ENCODE data around the gene TRMO. TPM values are rescaled to one million over a fixed set of nuclear protein-coding genes. Genes with fewer than 3 reads are reported as not detected.

The TRMO gene
- total RNA-seq, 1 experiment from 2014 or later: 10.3 TPM

- POLR2A ChIA-PET: interaction anchor here (1.0 to 1.6 kb wide), 2 partner anchors 17 to 19 kb away, joined by 3 to 8 read pairs; partner anchors contain the start of gene TRMO
- no TSS peak for BruUV-seq (replicated peaks)
- no peaks in the 10 kb centered on the region for H3K9me3 Mint-ChIP-seq (ENCODE audit: unreplicated experiment)
- no peak for DNase-seq (ENCODE audit: unreplicated experiment)
- peaks cover 56% of the 10 kb centered on the region for H3K27me3 Mint-ChIP-seq (ENCODE audit: insufficient read depth, unreplicated experiment)
- no peak overlapping the region for H3K4me3 Mint-ChIP-seq (ENCODE audit: unreplicated experiment)
- intact Hi-C loops (cut with micrococcal nuclease): no loop called here
- TF ChIP-seq CTCF (IDR thresholded peaks at IDR 0.05; ENCODE audit: unreplicated experiment): no peak
- H3K36me3 Mint-ChIP-seq (ENCODE audit: insufficient read depth, unreplicated experiment): no peaks in the 10 kb centered on the region
- CTCF ChIA-PET: interaction anchor here (1.5 kb wide), 1 partner anchor 15 kb away, joined by 3 read pairs; no protein-coding TSS in a partner anchor
- no peak overlapping the region for H3K27ac Mint-ChIP-seq (ENCODE audit: low read depth, unreplicated experiment)
- no peaks in the 10 kb centered on the region for H3K4me1 Mint-ChIP-seq (ENCODE audit: insufficient read depth, unreplicated experiment)
Measured at GRCh38 chr9:97940233-97940632, 17.9 kb upstream of the TRMO start.

- CTCF ChIA-PET: interaction anchor here (0.6 to 1.3 kb wide), 2 partner anchors 16 to 36 kb away, joined by 3 to 5 read pairs; no protein-coding TSS in a partner anchor
- no peak within 1 kb of the TSS for H3K4me3 Mint-ChIP-seq (ENCODE audit: unreplicated experiment)
- no peak for TF ChIP-seq CTCF (IDR thresholded peaks at IDR 0.05; ENCODE audit: unreplicated experiment)
- no TSS peak for BruUV-seq (replicated peaks)
- H3K27ac Mint-ChIP-seq (ENCODE audit: low read depth, unreplicated experiment): no peak within 1 kb of the TSS
- H3K27me3 Mint-ChIP-seq (ENCODE audit: insufficient read depth, unreplicated experiment): peaks cover 68% of the 10 kb centered on the region
- H3K4me1 Mint-ChIP-seq (ENCODE audit: insufficient read depth, unreplicated experiment): no peaks in the 10 kb centered on the region
- no peaks in the 10 kb centered on the region for H3K9me3 Mint-ChIP-seq (ENCODE audit: unreplicated experiment)
- no peak for DNase-seq (ENCODE audit: unreplicated experiment)
- POLR2A ChIA-PET: no interaction called here
- H3K36me3 Mint-ChIP-seq (ENCODE audit: insufficient read depth, unreplicated experiment): no peaks in the 10 kb centered on the region
- intact Hi-C loops (cut with micrococcal nuclease): no loop called here
Measured at GRCh38 chr9:97938081-97938644, 15.9 kb upstream of the TRMO start, which contains the start of gene HEMGN. Gene HEMGN (minus strand): TSS chr9:97938172. CDS start chr9:97938136, 36 bp downstream.

- Mint-ChIP-seq H3K9me3 (ENCODE audit: unreplicated experiment) (no peaks in the 10 kb centered on the region), H3K4me1 (ENCODE audit: insufficient read depth, unreplicated experiment) (no peaks in the 10 kb centered on the region), H3K36me3 (ENCODE audit: insufficient read depth, unreplicated experiment) (no peaks in the 10 kb centered on the region), H3K27me3 (ENCODE audit: insufficient read depth, unreplicated experiment) (peaks cover 68% of the 10 kb centered on the region), H3K4me3 (ENCODE audit: unreplicated experiment) (no peak overlapping the region), H3K27ac (ENCODE audit: low read depth, unreplicated experiment) (no peak overlapping the region)
- DNase-seq (ENCODE audit: unreplicated experiment): no peak
- BruUV-seq (replicated peaks): no TSS peak
- ChIA-PET POLR2A (interaction anchor here (0.6 to 1.2 kb wide), 3 partner anchors 11 to 46 kb away, joined by 3 read pairs; no protein-coding TSS in a partner anchor), CTCF (interaction anchor here (0.6 to 0.9 kb wide), 2 partner anchors 13 to 17 kb away, joined by 3 read pairs; no protein-coding TSS in a partner anchor)
- TF ChIP-seq CTCF (IDR thresholded peaks at IDR 0.05; ENCODE audit: unreplicated experiment): no peak
- intact Hi-C loops (cut with micrococcal nuclease): no loop called here
Measured at GRCh38 chr9:97936998-97937397, 14.7 kb upstream of the TRMO start.

- Mint-ChIP-seq H3K4me3 (ENCODE audit: unreplicated experiment) (no peak overlapping the region), H3K36me3 (ENCODE audit: insufficient read depth, unreplicated experiment) (no peaks in the 10 kb centered on the region), H3K27me3 (ENCODE audit: insufficient read depth, unreplicated experiment) (peaks cover 68% of the 10 kb centered on the region), H3K27ac (ENCODE audit: low read depth, unreplicated experiment) (no peak overlapping the region), H3K4me1 (ENCODE audit: insufficient read depth, unreplicated experiment) (no peaks in the 10 kb centered on the region), H3K9me3 (ENCODE audit: unreplicated experiment) (no peaks in the 10 kb centered on the region)
- CTCF ChIA-PET: interaction anchor here (1.5 kb wide), 1 partner anchor 11 kb away, joined by 8 read pairs; no protein-coding TSS in a partner anchor
- POLR2A ChIA-PET: interaction anchor here (0.6 kb wide), 1 partner anchor 134 kb away, joined by 3 read pairs; no protein-coding TSS in a partner anchor
- intact Hi-C loops (cut with micrococcal nuclease): no loop called here
- no peak for DNase-seq (ENCODE audit: unreplicated experiment)
- no peak for TF ChIP-seq CTCF (IDR thresholded peaks at IDR 0.05; ENCODE audit: unreplicated experiment)
- BruUV-seq (replicated peaks): no TSS peak
Measured at GRCh38 chr9:97935276-97935675, 13.0 kb upstream of the TRMO start.
